Stimulated activated effector memory CD8-positive, alpha-beta T cell treated with anti-CD3 and anti-CD28 coated beads, Interleukin-12 subunit alpha, Interleukin-12 subunit beta, amount 100 ng/mL, for 72 hours (primary cell): ENCODE data around the gene IFNA21.
"Not testable (repeated sequence)": the region's sequence is repeated elsewhere in the genome, so short reads cannot be mapped to it uniquely, and the experiment has no call there.

Experiments
- ATAC-seq: fragments of 150-1000 bp; cut with Tn5 transposase; 2 replicates; pipeline ENCODE4 v1.10.0; 2021
- DNase-seq, 2 donors: peaks; one replicate each; pipeline ENCODE4 v3.0.0; 2021 to 2022; ENCODE audit warnings: low spot score in 2 of 2
- H3K27ac Mint-ChIP-seq: one replicate; pipeline ENCODE4 v1.8.0; 2022; ENCODE audit warnings: mild to moderate bottlenecking, mixed read lengths
- H3K36me3 Mint-ChIP-seq: one replicate; pipeline ENCODE4 v1.8.0; 2022; ENCODE audit warnings: mild to moderate bottlenecking, mixed read lengths
- H3K4me1 Mint-ChIP-seq: one replicate; pipeline ENCODE4 v1.8.0; 2022; ENCODE audit warnings: mixed read lengths
- H3K4me3 Mint-ChIP-seq: one replicate; pipeline ENCODE4 v1.8.0; 2022; ENCODE audit warnings: mild to moderate bottlenecking, mixed read lengths
- H3K9me3 Mint-ChIP-seq: one replicate; pipeline ENCODE4 v1.8.0; 2022; ENCODE audit warnings: mixed read lengths

IFNA21 gene

DNA sequence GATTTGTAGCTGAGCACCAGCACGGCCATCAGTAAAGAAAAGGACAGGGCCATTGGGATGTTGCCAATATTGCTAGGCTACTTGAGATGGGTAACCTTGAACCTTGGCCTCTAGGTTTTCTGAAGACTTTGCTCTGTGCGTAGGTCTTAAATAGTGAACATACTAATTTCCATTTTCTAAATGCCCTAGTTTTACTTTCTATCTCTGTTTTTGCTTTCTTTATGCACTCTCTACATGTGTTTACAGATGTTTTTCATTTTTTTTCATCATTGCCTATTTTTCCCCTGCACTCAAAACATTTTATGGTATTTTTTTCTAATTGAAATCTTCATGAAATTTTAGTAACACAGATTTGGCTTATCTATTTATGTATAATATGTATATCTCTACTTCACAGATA is at the start of gene IFNA21:
IFNA21 (minus strand) TSS at position 101 of the 400 bp plus-strand sequence; CDS start at position 53, 48 bp downstream.
- ATAC-seq, DNase-seq, H3K4me3 Mint-ChIP-seq, H3K4me1 Mint-ChIP-seq, H3K9me3 Mint-ChIP-seq, H3K27ac Mint-ChIP-seq, H3K36me3 Mint-ChIP-seq: not testable (repeated sequence)

DNA sequence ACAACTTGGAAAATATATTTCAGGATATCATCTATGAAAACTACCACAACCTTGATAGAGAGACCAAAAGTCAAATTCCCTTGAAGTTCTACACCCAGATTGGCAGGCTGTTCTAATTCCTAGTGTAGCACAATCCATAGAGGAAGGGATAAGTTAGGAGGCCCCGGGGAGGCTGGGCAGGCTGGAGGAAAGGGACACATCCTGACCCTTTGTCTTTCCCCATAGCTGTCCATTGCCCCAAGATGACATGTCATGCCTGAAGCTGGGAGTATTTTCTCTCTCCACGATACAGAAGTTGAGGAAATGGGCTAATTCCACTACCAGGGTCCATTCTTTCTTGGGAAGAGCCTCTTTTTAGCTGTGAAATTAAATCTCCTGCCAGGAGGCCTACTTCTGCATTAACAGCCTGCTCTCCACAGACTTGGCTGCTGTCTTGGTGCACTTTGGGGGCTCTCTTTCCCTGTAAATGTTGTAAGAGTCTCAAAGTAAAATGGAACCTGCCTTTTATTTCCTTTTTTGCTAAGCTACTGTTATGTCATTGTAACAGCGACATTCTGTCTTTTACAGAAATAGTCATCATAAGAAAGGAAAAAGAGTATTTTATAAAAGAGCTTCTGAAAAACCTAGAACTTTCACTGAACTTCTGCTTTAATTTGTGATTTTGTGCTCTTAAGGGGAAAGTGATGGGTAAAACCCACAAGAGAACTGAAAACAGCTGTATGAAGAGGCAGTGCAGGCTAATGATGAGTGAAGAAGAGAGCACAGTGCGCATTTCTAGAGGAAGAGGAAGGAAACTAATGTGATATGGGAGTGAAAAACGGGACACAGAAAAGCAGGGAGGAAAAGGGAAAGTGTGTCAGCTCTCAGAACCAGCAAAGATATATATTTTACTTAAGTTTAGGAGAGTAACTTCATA is 47.2 kb upstream of the IFNA21 start:
- H3K36me3 Mint-ChIP-seq, DNase-seq, H3K27ac Mint-ChIP-seq, H3K9me3 Mint-ChIP-seq, H3K4me3 Mint-ChIP-seq, H3K4me1 Mint-ChIP-seq: not testable (repeated sequence)
- peak; percentile 60 for ATAC-seq

DNA sequence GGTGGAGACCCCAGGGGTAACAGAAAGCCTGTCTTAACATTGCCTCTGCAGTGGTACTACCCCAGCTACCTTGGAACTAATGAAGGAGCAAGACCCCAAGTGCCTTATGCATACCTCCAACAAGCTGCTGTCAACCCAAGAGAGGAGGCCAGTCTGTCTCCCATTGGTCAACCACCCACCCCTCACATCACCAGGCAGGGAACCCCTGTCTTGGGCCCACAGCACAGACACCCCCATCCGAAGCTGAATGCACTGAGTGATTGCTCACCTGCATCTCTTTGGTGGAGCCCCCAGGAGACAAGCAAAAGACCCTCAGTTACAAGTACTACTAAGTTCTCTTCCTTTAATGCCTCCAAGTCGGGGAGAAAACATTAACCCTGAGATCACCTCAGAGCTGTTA is 45.7 kb upstream of the IFNA21 start:
- not testable (repeated sequence) for DNase-seq, H3K27ac Mint-ChIP-seq, H3K4me3 Mint-ChIP-seq, H3K36me3 Mint-ChIP-seq, H3K9me3 Mint-ChIP-seq, H3K4me1 Mint-ChIP-seq
- ATAC-seq = peak; percentile 19

DNA sequence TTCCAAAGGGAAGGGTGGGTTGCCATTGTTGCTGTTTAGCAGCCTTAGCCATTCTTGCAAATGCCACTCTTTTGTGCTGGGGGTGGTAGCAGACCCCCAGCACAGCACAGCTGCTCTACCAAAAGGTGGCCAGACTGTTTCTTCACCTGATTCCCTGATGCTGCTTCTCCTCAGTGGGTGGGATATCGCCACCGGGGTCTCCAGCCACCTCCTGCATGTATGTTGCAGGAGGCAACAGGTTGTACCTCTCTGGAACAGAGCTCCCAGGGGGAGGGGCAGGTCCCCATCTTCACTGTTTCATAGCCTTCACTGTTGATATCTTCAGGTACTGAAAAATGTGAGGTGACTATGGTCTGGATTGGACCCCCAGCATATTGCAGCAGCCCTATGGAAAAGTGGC is 44.3 kb upstream of the IFNA21 start:
- not testable (repeated sequence) for H3K27ac Mint-ChIP-seq, H3K4me1 Mint-ChIP-seq, ATAC-seq, H3K9me3 Mint-ChIP-seq, H3K4me3 Mint-ChIP-seq, H3K36me3 Mint-ChIP-seq, DNase-seq

DNA sequence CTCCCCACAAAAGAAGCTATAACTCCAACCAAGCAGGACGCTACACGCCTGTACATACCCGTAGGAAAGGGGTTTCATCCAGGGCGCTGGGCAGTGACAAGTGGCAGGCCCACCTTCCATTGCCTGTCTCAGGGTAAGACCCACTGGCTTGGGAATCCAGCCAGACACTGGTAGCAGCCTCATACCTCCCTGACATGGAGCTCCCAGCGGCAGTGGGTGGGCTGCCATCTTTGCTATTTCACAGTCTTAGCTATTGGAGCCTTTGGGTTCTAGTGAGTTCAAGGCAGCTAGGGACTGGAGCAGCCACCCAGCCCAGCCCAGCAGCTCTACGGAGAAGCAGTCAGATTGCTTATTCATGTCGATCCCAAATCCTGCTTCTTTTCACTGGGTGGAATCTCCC is 43.9 kb upstream of the IFNA21 start:
- Mint-ChIP-seq H3K27ac (no peak overlapping the region), H3K9me3 (no peaks in the 10 kb centered on the region), H3K36me3 (no peaks in the 10 kb centered on the region), H3K4me3 (no peak overlapping the region), H3K4me1 (peaks cover 6% of the 10 kb centered on the region)
- no peak for DNase-seq
- ATAC-seq = no peak

DNA sequence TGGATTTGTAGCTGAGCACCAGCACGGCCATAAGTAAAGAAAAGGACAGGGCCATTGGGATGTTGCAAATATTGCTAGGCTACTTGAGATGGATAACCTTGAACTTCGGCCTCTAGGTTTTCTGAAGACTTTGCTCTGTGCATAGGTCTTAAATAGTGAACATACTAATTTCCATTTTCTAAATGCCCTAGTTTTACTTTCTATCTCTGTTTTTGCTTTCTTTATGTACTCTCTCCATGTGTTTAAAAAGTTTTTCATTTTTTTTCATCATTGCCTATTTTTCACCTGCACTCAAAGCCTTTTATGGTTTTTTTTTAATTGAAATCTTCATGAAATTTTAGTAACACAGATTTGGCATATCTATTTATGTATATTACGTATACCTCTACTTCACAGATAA is 40.6 kb upstream of the IFNA21 start, which contains the start of gene IFNA10:
IFNA10 (minus strand) TSS at position 101 of the 400 bp plus-strand sequence; CDS start at position 55, 46 bp downstream.
- DNase-seq, H3K4me1 Mint-ChIP-seq, H3K27ac Mint-ChIP-seq, H3K4me3 Mint-ChIP-seq, ATAC-seq, H3K36me3 Mint-ChIP-seq, H3K9me3 Mint-ChIP-seq: not testable (repeated sequence)

DNA sequence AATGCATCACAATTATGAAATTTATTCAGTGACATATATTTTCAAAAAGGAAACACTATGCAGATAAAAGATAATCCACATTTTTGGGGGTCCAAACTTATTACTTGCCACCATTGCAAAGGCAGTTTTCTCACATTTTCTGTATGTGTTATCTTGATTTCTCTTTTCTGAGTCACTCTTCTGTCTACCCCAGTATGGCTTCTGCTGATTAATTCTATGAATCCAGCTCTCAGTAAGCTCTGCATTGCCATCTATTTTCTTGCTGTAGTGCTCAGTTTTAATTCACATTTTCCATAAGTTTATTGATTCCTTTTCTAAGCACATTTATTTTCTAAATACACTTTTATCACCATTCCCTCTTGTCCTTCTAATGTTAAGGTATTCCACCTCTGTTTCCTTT is 38.7 kb upstream of the IFNA21 start:
- ATAC-seq (peak; percentile 86), DNase-seq (no peak)
- Mint-ChIP-seq H3K4me1 (no peaks in the 10 kb centered on the region), H3K27ac (no peak overlapping the region), H3K36me3 (no peaks in the 10 kb centered on the region), H3K4me3 (no peak overlapping the region), H3K9me3 (no peaks in the 10 kb centered on the region)

DNA sequence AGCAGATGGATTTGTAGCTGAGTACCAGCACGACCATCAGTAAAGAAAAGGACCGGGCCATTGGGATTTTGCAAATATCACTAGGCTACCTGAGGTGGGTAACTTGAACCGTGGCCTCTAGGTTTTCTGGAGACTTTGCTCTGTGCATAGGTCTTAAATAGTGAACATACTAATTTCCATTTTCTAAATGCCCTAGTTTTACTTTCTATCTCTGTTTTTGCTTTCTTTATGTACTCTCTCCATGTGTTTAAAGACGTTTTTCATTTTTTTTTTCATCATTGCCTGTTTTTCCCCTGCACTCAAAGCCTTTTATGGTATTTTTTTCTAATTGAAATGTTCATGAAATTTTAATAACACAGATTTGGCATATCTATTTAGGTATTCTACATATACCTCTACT is 35.6 kb upstream of the IFNA21 start, which contains the start of gene IFNA7:
IFNA7 (minus strand) TSS at position 101 of the 400 bp plus-strand sequence; CDS start at position 61, 40 bp downstream.
- H3K9me3 Mint-ChIP-seq, DNase-seq, H3K4me1 Mint-ChIP-seq, H3K4me3 Mint-ChIP-seq, ATAC-seq, H3K36me3 Mint-ChIP-seq, H3K27ac Mint-ChIP-seq: not testable (repeated sequence)

DNA sequence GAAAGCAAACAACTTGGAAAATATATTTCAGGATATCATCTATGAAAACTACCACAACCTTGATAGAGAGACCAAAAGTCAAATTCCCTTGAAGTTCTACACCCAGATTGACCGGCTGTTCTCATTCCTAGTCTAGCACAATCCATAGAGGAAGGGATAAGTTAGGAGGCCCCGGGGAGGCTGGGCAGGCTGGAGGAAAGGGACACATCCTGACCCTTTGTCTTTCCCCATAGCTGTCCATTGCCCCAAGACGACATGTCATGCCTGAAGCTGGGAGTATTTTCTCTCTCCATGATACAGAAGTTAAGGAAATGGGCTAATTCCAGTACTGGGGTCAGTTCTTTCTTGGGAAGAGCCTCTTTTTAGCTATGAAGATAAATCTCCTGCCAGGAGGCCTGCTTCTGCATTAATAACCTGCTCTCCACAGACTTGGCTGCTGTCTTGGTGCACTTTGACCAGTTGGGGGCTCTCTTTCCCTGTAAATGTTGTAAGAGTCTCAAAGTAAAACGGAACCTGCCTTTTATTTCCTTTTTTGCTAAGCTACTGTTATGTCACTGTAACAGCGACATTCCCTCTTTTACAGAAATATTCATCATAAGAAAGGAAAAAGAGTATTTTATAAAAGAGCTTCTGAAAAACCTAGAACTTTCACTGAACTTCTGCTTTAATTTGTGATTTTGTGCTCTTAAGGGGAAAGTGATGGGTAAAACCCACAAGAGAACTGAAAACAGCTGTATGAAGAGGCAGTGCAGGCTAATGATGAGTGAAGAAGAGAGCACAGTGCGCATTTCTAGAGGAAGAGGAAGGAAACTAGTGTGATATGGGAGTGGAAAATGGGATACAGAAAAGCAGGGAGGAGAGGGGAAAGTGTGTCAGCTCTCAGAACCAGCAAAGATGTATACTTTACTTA is 28.7 kb upstream of the IFNA21 start:
- peak; percentile 82 for ATAC-seq
- not testable (repeated sequence) for H3K4me1 Mint-ChIP-seq, H3K27ac Mint-ChIP-seq, DNase-seq, H3K4me3 Mint-ChIP-seq, H3K36me3 Mint-ChIP-seq, H3K9me3 Mint-ChIP-seq

DNA sequence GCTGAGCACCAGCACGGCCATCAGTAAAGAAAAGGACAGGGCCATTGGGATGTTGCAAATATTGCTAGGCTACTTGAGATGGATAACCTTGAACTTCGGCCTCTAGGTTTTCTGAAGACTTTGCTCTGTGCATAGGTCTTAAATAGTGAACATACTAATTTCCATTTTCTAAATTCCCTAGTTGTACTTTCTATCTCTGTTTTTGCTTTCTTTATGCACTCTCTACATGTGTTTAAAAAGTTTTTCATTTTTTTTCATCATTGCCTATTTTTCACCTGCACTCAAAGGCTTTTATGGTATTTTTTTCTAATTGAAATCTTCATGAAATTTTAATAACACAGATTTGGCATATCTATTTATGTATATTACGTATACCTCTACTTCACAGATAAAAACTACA is 21.0 kb upstream of the IFNA21 start, which contains the start of gene IFNA4:
IFNA4 (minus strand) TSS at position 101 of the 400 bp plus-strand sequence; CDS start at position 45, 56 bp downstream.
- not testable (repeated sequence) for DNase-seq, H3K4me1 Mint-ChIP-seq, H3K27ac Mint-ChIP-seq, H3K4me3 Mint-ChIP-seq, H3K36me3 Mint-ChIP-seq, ATAC-seq, H3K9me3 Mint-ChIP-seq

DNA sequence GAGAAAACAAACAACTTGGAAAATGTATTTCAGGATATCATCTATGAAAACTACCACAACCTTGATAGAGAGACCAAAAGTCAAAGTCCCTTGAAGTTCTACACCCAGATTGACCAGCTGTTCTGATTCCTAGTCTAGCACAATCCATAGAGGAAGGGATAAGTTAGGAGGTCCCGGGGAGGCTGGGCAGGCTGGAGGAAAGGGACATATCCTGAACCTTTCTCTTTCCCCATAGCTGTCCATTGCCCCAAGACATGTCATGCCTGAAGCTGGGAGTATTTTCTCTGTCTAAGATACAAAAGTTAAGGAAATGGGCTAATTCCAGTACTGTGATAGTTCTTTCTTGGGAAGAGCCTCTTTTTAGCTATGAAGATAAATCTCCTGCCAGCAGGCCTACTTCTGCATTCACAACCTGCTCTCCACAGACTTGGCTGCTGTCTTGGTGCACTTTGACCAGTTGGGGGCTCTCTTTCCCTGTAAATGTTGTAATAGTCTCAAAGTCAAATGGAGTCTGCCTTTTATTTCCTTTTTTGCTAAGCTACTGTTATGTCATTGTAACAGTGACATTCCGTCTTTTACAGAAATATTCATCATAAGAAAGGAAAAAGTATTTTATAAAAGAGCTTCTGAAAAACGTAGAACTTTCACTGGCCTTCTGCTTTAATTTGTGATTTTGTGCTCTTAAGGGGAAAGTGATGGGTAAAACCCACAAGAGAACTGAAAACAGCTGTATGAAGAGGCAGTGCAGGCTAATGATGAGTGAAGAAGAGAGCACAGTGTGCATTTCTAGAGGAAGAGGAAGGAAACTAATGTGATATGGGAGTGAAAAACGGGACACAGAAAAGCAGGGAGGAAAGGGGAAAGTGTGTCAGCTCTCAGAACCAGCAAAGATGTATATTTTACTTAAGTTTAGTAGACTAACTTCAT is 16.6 kb upstream of the IFNA21 start:
- not testable (repeated sequence) for H3K36me3 Mint-ChIP-seq, DNase-seq, H3K27ac Mint-ChIP-seq, H3K4me1 Mint-ChIP-seq, H3K4me3 Mint-ChIP-seq, H3K9me3 Mint-ChIP-seq
- ATAC-seq = peak; percentile 81

DNA sequence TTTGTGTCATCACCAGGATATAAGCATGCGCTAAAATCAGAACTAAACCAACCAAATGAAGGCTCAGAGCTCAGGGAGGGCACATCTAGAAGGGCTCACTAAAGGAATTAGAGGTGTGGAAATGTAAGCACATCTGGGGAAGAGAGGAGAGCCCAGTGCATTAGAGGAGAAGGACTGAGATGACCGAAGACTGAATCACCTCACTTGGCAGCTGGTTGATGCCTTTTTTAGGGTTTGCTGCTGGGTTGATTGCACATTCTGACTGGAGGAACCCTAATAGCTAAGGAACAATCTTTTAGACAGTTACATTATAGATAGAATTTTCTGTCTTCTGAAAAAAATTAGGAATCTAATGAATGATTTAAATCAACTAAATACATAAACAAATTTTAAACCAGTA is 8.2 kb upstream of the IFNA21 start:
- Mint-ChIP-seq H3K27ac (no peak overlapping the region), H3K4me3 (no peak overlapping the region), H3K4me1 (no peaks in the 10 kb centered on the region), H3K9me3 (no peaks in the 10 kb centered on the region), H3K36me3 (no peaks in the 10 kb centered on the region)
- ATAC-seq (no peak), DNase-seq (no peak)

DNA sequence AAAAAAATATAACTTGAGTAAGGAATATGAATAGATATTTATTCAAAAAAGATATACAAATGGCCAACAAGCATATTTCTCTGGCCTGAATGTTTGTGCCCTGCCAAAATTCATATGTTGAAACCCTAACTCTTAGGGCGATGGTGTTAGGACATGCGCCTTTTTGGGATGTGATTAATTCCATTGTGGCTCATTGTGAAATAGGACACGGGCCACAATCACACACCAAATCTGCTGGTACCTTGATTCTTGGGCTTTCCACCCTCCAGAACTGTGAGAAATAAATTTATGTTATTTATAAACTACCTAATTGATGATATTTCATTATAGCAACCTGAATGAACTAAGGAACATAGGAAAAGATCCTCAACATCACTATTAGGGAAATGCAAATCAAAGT is 5.7 kb upstream of the IFNA21 start:
- no peak overlapping the region for H3K27ac Mint-ChIP-seq

DNA sequence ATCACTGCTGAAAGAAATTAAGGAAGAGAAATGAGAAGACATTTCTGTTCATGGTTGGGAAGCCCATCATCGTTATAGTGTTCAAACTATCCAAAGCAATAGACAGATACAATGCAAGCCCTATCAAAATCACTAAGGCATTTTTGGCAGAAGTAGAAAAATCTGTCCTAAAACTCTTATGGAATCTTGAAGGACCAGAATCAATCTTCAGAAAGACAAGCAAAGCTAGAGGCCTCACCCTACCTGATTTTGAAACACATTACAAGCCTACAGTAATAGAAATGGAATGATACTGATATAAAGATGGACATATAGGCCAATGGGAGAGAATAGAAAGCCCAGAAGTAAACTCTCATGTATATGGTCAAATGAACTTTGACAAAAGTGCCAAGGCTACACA is 4.9 kb upstream of the IFNA21 start:
- no peak for DNase-seq
- Mint-ChIP-seq H3K4me1 (no peaks in the 10 kb centered on the region), H3K27ac (no peak overlapping the region), H3K4me3 (no peak overlapping the region), H3K9me3 (no peaks in the 10 kb centered on the region), H3K36me3 (no peaks in the 10 kb centered on the region)
- ATAC-seq = no peak

More for the DNA sequence above, 5.7 kb upstream of the IFNA21 start:
- DNase-seq (no peak), ATAC-seq (no peak)
- H3K4me3 Mint-ChIP-seq = no peak overlapping the region
- no peaks in the 10 kb centered on the region for H3K4me1 Mint-ChIP-seq
- no peaks in the 10 kb centered on the region for H3K9me3 Mint-ChIP-seq
- no peaks in the 10 kb centered on the region for H3K36me3 Mint-ChIP-seq
